ENCODE measurements around the gene EZH1.
"Not testable (repeated sequence)": the region's sequence is repeated elsewhere in the genome, so short reads cannot be mapped to it uniquely, and the experiment has no call there.

Gene EZH1

GRCh38 chr17:42680331-42680808 lies 64.5 kb downstream of the EZH1 start:
- peak; percentile 30 for DNase-seq

- peak; percentile 33 for DNase-seq
These were observed 65.1 kb downstream of the EZH1 start for GRCh38 chr17:42679492-42680330.

- peak; percentile 59 for DNase-seq
These were observed 65.8 kb downstream of the EZH1 start for GRCh38 chr17:42678951-42679491.

- peak; percentile 65 for DNase-seq
These were observed 66.7 kb downstream of the EZH1 start for GRCh38 chr17:42677921-42678781.

- DNase-seq: peak; percentile 98
These were observed 67.6 kb downstream of the EZH1 start for GRCh38 chr17:42677012-42677857.

- DNase-seq: no peak
These were observed 68.3 kb downstream of the EZH1 start, which contains the start of gene PLEKHH3 for GRCh38 chr17:42676424-42677011. PLEKHH3 (minus strand) TSS chr17:42676994; CDS start chr17:42676563, 431 bp downstream.

GRCh38 chr17:42675965-42676423 lies 68.8 kb downstream of the EZH1 start:
- peak; percentile 21 for DNase-seq

- no peak for DNase-seq
These were observed 69.4 kb downstream of the EZH1 start for GRCh38 chr17:42675348-42675964.

GRCh38 chr17:42674755-42675347 lies 70.0 kb downstream of the EZH1 start:
- DNase-seq: no peak

GRCh38 chr17:42673885-42674754 lies 70.7 kb downstream of the EZH1 start:
- DNase-seq: no peak

GRCh38 chr17:42673266-42673884 lies 71.5 kb downstream of the EZH1 start:
- no peak for DNase-seq

GRCh38 chr17:42672038-42672437 lies 72.8 kb downstream of the EZH1 start:
- DNase-seq: no peak

- DNase-seq: no peak
These were observed 73.8 kb downstream of the EZH1 start for GRCh38 chr17:42670789-42671657.

- no peak for DNase-seq
These were observed 74.7 kb downstream of the EZH1 start for GRCh38 chr17:42669977-42670788.

- no peak for DNase-seq
These were observed 75.2 kb downstream of the EZH1 start for GRCh38 chr17:42669705-42669976.

GRCh38 chr17:42667088-42667951 lies 77.5 kb downstream of the EZH1 start:
- DNase-seq: peak; percentile 88

- not testable (repeated sequence) for DNase-seq
These were observed 78.7 kb downstream of the EZH1 start for GRCh38 chr17:42666126-42666525.
